GM13976 (cell line): ENCODE measurements around the gene LINGO4.

Experiments
- DNase-seq: peaks from one replicate; pipeline ENCODE4 v3.0.0; 2012; ENCODE audit warnings: low spot score
- CTCF ChIP-seq: IDR thresholded peaks from 2 replicates; pipeline ENCODE4 v1.5.1; 2012; ENCODE audit warnings: borderline replicate concordance, mild to moderate bottlenecking; ENCODE audit not compliant: insufficient read depth; ENCODE audit errors: extremely low read depth, missing control alignments, control extremely low read depth
- in situ Hi-C: fragments of 300-500 bp; cut with MboI; formaldehyde crosslinking; loops from one replicate; pipeline ENCODE4 v1.12.0; 2022; ENCODE audit warnings: low sequenced_read_pairs, mixed read lengths, inconsistent platforms; ENCODE audit not compliant: unreplicated experiment

The LINGO4 gene

GRCh38 chr1:151763990-151764389 is 41.2 kb downstream of the LINGO4 start:
- no peak for TF ChIP-seq CTCF
- DNase-seq = no peak
- in situ Hi-C loops = no loop called here

GRCh38 chr1:151762941-151763921 is 42.0 kb downstream of the LINGO4 start, which contains the start of gene MRPL9:
Gene MRPL9, minus strand, starts transcription at chr1:151763496. Its CDS starts 17 bp downstream, at chr1:151763479.
- in situ Hi-C loops = no loop called here
- TF ChIP-seq CTCF = no peak
- DNase-seq = peak; percentile 97

- TF ChIP-seq CTCF = no peak
- in situ Hi-C loops = no loop called here
- DNase-seq = no peak
Measured at GRCh38 chr1:151760597-151761385, 44.4 kb downstream of the LINGO4 start.

- no peak for DNase-seq
- in situ Hi-C loops = no loop called here
- TF ChIP-seq CTCF = no peak
Measured at GRCh38 chr1:151759241-151759640, 46.0 kb downstream of the LINGO4 start.

- TF ChIP-seq CTCF = no peak
- DNase-seq = no peak
- in situ Hi-C loops = no loop called here
Measured at GRCh38 chr1:151756291-151756690, 48.9 kb downstream of the LINGO4 start.
